Stimulated activated CD4-positive, alpha-beta T cell treated with anti-CD3 and anti-CD28 coated beads, Interleukin-12 subunit alpha, Interleukin-12 subunit beta, amount 100 ng/mL, for 48 hours (primary cell): ENCODE measurements around the gene MLLT10.
"Not testable (repeated sequence)": the region's sequence is repeated elsewhere in the genome, so short reads cannot be mapped to it uniquely, and the experiment has no call there.

Experiments used
- DNase-seq, 3 donors: peaks; one replicate each; pipeline ENCODE4 v3.0.0-alpha.2; 2020; ENCODE audit warnings: low read depth in 2 of 3, low spot score in 1 of 3

The MLLT10 gene

GRCh38 chr10:21628645-21629044, 94.6 kb downstream of the MLLT10 start:
- not testable (repeated sequence) for DNase-seq

- DNase-seq = no peak
These were observed 100.8 kb downstream of the MLLT10 start for GRCh38 chr10:21634599-21635365.

GRCh38 chr10:21637795-21638194, 103.8 kb downstream of the MLLT10 start:
- DNase-seq = no peak

GRCh38 chr10:21638681-21639080, 104.6 kb downstream of the MLLT10 start:
- DNase-seq = no peak

GRCh38 chr10:21648040-21648439, 114.0 kb downstream of the MLLT10 start:
- DNase-seq = no peak

- DNase-seq = peak in 1 of 3 donors; percentile 2
These were observed 115.4 kb downstream of the MLLT10 start for GRCh38 chr10:21649454-21649872.

GRCh38 chr10:21650353-21650752, 116.3 kb downstream of the MLLT10 start:
- no peak for DNase-seq

GRCh38 chr10:21655236-21655635, 121.2 kb downstream of the MLLT10 start:
- DNase-seq = no peak

GRCh38 chr10:21655687-21656086, 121.7 kb downstream of the MLLT10 start:
- DNase-seq = no peak

- DNase-seq = no peak
These were observed 127.1 kb downstream of the MLLT10 start for GRCh38 chr10:21661087-21661486.

- DNase-seq = no peak
These were observed 127.9 kb downstream of the MLLT10 start for GRCh38 chr10:21661935-21662334.

GRCh38 chr10:21662635-21663034, 128.6 kb downstream of the MLLT10 start:
- DNase-seq = no peak

- DNase-seq = no peak
These were observed 134.8 kb downstream of the MLLT10 start for GRCh38 chr10:21668831-21669230.

- no peak for DNase-seq
These were observed 136.4 kb downstream of the MLLT10 start for GRCh38 chr10:21670391-21670790.

- no peak for DNase-seq
These were observed 139.6 kb downstream of the MLLT10 start for GRCh38 chr10:21673668-21674067.

GRCh38 chr10:21675157-21675796, 141.2 kb downstream of the MLLT10 start:
- DNase-seq = peak in 2 of 3 donors; percentile 12 to 22

- DNase-seq = no peak
These were observed 143.5 kb downstream of the MLLT10 start for GRCh38 chr10:21677551-21677950.

- DNase-seq = no peak
These were observed 147.1 kb downstream of the MLLT10 start for GRCh38 chr10:21681156-21681555.

- DNase-seq = no peak
These were observed 153.4 kb downstream of the MLLT10 start for GRCh38 chr10:21687266-21688008.

GRCh38 chr10:21688009-21688332, 153.9 kb downstream of the MLLT10 start:
- DNase-seq = no peak

- no peak for DNase-seq
These were observed 154.8 kb downstream of the MLLT10 start for GRCh38 chr10:21688870-21689269.

- no peak for DNase-seq
These were observed 155.8 kb downstream of the MLLT10 start for GRCh38 chr10:21689881-21690280.
